ENCODE results near the gene ZNF319.

The ZNF319 gene

DNA sequence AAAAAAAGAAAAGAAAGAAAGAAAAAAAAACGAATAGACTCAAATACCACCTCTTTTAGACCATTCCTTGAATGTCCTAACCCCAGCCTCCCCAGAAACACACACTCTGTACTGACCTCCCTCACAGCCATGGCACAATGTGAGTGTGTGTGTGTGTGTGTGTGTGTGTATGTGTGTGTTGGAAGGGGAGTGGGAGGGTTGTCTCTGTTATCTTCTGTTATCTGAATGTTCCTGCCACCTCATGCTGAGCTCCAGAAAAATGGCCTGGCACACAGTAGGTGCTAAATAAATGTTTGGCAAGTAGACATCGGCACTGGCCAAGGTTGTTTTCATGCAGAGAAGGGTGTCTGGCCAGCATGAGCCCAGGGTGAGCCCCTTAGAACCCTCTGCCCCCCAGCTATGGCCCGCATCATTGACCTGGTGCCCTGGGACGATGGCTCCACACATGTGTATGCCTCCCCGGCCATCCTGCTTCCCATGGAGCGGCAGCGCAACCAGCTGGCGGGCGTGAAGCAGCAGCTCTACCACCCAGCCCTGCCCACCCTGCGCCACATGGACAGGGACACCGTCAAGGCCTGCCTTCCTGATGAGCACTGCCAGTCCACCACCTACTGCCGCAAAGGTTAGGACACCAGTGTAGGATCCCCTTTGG is 22.9 kb downstream of the ZNF319 start:
- DNase-seq (ENCODE audit: low read depth in 2 of 2): no peak

DNA sequence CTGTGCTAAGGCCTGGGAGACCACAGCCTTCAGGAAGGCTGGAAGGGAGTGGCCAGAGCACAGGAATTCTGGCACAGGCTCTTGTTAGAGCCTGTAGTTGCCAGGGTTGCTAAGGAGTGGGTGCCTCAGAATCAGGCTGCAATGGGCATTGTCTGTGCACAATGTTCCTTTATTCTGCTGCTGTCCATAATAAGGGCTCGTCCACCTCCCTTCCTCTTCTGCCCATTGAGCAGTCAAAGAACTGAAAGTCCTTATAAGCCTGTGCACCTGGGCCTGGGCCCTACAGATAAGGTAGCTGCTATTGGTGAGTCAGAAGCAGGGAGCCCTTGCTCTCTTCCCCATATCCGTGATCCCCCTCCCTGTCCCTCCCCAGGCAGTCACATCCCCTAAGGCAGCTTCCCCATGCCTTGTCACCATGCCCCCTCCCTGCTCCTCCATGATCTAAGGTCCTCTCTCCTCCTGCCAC is 24.1 kb downstream of the ZNF319 start:
- DNase-seq (ENCODE audit: low read depth in 2 of 2): no peak

DNA sequence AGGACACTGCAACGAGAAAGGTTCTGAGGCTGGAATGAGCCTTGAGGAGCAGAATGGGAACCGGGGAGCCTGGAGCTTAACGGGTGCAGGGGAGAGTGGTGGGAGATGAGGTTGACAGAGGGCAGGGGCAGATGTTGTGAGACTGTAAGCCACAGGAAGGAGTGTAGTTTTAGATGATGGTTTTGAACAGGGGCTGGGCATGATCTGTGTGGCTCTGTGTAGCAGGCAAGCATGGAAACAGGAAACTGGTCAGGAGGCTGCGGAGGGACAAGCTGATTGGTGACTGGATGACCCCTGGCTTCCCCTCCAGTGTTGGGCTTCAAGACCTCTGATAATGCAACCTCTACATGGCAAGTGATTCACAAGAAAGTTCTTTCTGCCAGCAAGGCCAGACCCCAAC is 28.2 kb downstream of the ZNF319 start:
- DNase-seq (ENCODE audit: low read depth in 2 of 2): no peak

DNA sequence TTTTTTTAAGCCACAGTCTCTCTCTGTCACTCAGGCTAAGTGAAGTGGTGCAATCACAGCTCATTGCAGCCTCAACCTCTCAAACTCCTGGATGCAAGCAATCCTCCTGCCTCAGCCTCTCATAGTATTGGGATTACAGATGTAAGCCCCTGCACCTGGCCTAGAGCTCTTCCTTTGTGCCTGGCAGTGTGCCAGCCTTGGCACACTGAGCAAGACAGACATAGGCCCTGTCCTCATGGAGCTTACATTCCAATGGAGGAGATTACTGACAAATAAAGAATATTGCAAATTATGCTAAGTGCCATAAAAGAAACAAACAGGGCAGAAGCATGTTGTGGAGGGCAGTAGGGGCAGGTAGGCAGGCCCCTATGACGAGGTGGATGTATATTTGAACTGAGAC is 28.6 kb downstream of the ZNF319 start:
- DNase-seq (ENCODE audit: low read depth in 2 of 2): no peak

DNA sequence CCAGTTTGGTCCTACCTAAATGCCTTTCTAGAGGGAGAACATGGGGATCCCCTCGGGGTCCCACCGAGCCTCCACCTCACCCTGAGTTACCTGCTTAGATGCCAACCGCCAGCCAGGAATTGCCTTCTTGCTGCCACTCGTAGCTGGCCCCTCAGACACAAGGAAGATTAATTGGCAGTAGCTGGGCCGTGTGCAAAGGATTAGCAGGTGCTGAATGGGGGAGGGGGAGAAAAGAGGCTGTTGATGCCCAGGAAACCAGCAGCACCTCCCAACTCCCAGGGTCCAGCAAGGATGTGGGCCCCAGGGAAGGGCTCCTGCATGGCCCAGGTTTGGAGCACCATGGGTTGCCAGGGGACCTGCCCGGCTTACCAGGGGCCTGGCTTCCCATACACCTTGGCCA is 29.5 kb downstream of the ZNF319 start, which contains the start of gene CNGB1:
Gene CNGB1, minus strand, starts transcription at position 159 of the 400 bp plus-strand sequence. CDS start 3,842 bp downstream, outside the sequence.
- no peak for DNase-seq (ENCODE audit: low read depth in 2 of 2)

DNA sequence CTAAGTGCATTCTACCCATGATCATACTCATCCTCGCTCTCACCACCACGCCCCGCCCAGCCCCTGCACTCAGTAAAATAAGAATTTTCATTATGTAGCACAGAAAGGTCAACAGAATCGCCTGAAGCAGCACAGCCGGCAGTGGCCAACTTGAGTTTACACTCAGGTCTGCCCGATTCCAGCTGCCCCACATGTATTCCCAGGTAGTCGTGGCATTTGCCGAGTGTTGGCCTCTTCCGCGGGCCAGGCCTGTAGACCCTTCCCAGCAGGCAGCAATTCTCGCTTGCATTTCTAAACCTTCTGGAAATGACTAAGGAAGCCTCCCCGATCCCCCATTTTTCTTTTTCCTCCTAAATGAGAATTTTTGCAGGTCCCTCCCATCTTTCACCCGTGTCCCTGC is 30.2 kb downstream of the ZNF319 start:
- DNase-seq (ENCODE audit: low read depth in 2 of 2): no peak

DNA sequence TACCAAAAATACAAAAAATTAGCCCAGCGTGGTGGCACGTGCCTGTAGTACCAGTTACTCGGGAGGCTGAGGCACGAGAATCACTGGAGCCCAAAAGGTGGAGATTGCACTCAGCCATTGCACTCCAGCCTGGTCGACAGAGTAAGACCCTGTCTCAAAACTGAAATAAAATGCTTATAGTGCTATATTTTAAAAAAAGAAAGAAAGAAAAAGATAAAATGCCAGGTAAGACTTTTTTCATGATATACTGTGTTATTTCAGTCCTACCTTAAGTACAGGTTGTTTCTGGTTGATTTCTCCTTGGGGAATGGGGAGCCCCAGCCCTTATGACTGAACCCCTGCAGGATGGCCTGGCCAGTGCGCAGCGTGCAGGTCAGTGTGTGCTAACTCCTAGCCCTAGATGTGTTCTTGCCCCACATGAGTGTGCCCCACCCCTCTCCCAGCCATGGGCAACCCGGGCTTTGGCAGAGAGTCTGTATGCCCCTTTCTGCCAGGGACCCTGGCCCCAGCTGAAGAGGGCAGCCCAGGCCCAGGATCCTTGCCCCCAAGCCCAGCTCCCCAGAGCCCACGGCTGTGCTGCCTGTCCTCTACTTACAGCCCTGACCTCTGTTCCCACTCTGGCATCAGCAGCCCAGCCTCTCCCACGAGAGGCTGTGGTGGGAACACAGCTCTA is 30.9 kb downstream of the ZNF319 start:
- no peak for DNase-seq (ENCODE audit: low read depth in 2 of 2)

DNA sequence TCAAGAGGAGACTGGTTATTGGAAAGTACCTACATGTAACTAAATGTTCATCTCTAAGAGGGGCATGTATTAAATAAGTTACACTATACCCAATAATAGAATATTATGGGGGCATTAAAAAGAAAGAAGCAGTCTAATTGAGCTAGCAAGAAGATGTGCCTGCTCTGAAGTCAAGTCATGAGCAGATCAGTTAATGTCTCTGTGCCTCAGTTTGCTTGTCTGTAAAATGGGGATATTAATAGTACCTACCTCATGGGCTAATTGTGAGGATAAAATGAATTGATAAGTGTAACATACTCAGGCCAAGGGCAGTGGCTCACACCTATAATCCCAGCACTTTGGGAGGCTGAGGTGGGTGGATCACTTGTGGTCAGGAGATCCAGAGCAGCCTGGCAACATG is 32.6 kb downstream of the ZNF319 start:
- no peak for DNase-seq (ENCODE audit: low read depth in 2 of 2)

DNA sequence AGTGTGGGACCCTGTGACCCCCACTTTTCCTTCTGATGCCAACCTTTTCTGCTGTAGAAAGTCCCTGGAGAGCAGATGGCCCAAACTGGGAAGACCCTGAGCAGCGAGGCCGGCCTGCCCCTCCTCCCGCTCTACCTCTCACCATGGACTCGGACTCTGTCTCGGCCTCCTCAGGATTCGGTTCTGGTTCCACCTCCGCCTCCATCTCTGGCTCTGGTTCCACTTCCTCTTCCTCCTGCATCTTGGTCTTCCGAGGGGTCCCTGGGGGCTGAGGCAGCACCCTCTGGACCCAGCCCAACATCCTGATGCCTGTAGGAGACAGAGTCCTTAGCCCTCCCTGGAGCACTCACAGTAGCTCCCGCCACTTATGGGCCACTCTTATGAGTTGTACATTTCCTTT is 33.5 kb downstream of the ZNF319 start:
- DNase-seq (ENCODE audit: low read depth in 2 of 2): no peak

DNA sequence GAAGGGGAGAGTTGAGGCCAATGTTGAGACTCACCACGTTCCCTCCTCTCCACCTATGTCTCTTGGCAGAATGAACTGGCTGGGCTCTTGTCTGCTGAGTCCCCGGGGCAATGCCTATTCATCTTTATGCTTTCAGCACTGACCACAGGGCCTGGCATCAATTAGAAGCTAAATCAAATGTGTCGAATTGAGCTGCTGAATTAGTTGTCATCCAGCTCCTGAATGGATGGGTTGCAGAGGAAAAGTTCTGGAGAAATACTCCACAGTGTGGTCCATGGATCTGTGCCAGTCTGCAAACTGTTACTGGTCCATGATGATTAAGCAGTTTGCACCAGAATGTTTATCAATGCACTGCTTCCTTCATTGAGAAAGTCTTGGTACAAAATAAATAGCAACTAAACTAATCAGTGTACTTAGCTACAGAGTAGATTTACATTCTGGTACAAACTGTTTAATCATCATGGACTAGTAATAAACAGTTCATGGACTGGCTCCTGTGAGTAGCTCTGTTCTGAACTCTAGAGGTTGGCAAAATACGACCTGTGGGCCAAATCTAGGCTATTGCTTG is 34.2 kb downstream of the ZNF319 start:
- no peak for DNase-seq (ENCODE audit: low read depth in 2 of 2)

DNA sequence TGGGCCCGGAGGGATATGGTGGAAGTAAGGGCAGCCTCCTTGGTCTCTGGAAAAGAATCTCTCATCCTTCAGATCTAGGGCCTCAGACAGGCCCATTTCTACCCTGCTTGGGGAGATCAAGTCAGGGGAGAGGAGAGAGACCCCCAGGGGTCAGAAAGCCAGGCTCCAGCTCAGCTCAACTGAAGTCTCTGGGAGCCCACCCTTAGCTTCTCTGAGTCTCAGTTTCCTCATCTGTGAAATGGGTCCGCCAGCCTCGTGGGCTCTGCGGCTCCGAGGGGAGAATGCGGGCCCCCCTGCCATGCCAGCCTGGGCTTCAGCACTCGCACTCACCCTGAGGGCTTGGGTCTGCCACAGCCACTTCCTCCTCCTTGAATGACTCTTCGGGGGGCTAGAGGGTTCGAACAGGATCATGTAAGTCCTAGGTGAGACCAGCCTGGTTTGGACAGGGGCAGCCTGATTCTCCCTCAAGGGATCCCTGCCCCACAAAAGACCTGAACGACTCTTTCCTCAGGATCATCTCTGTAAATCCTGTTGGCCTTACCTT is 36.2 kb downstream of the ZNF319 start:
- no peak for DNase-seq (ENCODE audit: low read depth in 2 of 2)

DNA sequence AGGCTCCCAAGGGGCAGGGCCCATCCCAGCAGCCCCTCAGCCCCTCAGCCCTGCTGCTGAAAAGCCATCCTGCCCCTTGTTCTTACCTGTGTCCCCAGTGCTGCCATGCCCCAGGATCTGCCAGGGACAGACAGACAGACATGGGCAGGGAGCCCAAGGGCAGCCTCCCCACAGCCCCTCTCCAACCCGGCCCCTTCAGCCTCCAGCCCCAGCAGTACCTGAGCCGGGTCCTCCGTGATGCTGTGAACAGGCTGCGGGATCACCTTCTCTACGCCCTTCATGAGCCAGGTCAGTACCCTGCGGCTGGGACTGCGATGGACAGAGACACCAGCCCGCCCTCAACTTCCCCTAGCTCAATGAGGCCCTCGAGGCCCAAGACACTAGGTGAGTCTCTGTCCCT is 37.7 kb downstream of the ZNF319 start:
- no peak for DNase-seq (ENCODE audit: low read depth in 2 of 2)

DNA sequence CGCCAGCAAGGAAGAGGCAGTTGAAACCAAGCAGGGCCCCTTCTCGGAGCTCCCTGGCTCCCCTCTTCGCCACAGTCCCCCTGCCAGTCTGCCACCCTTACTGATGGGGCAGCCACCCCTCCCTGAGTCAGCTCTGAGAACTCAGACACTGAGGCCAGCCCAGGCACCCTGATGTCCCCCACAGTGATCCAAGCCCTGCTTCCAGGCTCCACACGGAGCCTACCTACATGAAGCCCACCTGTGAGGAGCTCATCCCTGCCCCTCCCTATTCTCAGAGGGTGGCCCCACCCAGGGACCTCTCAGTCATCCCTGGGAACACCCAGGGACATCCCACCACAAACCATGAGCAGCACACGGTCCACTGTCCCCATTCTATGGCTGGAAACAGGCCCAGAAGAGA is 38.4 kb downstream of the ZNF319 start:
- no peak for DNase-seq (ENCODE audit: low read depth in 2 of 2)

DNA sequence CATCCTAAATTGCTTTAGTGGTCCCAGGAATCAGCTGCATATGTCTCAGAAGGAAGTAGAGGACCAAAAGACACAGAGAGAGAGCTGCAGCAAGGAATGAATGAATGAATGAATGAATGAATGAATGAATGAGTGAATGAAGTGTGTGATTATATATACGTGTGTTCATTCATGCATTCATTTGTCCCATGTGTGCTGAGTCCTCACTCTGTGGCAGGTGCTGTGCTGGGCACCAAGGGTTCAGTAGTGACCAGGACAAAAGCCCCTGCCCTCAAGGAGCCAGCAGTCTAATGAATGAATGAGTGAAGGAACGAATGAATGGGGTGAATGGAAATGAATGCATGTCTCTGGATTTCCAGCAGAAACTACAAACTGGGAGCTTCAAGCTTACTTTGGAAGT is 38.9 kb downstream of the ZNF319 start:
- DNase-seq (ENCODE audit: low read depth in 2 of 2): no peak

DNA sequence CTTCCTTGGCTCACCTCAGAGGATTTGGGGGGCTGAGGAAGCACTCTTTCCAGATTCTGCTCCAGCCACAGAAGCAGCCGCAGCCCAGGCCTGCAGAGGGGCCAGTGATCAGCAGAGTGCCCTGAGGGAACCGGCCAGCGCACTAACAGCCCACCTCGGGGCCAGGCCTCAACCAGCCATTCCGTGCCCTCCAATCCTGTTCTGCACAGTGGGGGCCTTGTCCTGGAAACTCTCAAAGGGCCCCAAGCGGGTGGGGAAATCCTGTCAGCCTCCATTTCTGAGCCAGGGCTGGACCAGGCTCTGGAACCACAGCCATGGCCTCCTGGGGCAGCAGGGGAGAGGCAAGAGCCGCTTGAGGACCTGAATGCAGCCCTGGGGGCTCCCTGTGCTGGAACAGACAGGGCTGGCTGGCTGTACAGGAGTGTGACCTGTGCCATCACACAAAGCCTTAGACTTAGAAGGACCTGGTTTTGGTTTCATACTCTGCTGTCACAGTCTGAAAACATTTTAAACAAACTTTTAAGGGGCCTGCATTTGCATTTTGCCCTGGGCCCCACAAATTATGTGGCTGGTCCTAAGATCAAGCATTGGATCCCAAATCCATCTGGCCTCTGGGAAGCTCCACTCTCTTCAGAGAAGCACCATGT is 39.5 kb downstream of the ZNF319 start:
- DNase-seq (ENCODE audit: low read depth in 2 of 2): no peak

DNA sequence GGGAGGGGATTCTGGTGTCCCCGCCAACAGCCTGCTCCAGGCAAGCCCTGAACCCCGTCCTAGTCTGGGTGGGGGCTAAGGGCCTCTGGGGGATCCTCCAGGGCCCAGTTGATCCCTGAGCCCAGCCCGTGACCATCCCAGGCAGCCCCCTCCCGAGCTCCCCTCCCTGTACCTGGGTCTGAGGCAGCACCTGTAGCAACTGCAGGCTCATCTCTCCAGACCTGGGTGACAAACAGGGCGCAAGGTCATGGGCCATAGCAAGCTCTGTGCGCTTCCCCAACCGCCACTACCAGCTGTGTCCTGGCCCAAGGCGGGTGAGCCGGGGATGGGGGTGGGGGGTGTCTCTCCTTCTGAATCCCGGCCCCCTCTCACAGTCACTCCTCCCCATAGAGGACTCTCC is 40.2 kb downstream of the ZNF319 start:
- no peak for DNase-seq (ENCODE audit: low read depth in 2 of 2)

DNA sequence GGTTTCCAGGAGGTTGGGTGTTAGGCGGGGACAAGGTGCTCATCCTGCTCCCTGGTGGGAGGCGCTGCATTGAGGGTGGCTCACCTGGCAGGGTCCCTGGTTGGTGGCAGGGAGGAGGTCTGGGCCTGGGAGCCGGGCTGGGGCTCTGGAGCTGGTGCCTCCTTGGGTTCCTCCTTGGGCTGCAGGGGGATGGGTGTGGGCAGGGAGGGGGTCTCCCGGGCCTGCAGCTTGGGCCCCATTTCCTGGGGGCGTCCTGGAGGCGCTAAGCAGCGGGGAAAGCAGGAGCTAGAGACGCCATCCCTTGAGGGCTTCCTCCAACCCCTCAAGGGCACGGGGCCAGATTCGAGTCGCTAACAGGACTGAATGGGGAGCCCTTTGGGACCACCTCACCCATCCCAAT is 40.7 kb downstream of the ZNF319 start:
- DNase-seq (ENCODE audit: low read depth in 2 of 2): no peak

DNA sequence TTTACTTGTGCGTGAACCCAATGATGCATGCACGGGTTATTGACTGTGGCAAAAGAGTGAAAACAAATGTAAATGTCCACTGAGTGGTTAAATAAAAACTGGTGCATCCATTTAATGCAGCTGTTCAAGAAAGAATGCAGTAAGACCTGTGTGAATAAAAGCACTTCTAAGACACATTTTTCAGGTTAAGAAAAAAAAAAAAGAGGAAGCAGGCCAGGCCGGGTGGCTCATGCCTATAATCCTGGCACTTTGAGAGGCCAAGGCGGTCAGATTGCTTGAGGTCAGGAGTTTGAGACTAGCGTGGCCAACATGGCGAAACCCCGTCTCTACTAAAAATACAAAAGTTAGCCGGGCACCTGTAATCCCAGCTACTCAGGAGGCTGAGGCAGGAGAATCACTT is 41.4 kb downstream of the ZNF319 start:
- no peak for DNase-seq (ENCODE audit: low read depth in 2 of 2)

DNA sequence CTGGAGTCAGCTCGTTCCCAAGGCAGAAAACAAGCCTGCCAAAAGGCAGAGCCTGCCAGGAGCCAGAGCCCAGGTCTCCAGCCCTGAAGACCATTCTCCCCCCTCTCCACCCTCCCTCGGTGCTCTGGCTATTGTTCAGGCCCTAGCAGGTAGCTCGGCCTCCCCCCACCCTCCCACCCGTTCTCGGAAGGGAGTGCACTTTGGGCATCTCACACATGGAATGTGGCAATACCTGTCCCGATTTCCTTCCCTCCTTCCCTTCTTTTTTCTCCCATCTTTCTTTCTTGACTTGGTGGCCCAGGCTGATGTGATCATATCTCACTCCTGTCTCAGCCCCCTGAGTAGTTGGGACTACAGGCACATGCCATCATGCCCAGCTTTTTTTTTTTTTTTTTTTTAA is 41.9 kb downstream of the ZNF319 start:
- no peak for DNase-seq (ENCODE audit: low read depth in 2 of 2)

DNA sequence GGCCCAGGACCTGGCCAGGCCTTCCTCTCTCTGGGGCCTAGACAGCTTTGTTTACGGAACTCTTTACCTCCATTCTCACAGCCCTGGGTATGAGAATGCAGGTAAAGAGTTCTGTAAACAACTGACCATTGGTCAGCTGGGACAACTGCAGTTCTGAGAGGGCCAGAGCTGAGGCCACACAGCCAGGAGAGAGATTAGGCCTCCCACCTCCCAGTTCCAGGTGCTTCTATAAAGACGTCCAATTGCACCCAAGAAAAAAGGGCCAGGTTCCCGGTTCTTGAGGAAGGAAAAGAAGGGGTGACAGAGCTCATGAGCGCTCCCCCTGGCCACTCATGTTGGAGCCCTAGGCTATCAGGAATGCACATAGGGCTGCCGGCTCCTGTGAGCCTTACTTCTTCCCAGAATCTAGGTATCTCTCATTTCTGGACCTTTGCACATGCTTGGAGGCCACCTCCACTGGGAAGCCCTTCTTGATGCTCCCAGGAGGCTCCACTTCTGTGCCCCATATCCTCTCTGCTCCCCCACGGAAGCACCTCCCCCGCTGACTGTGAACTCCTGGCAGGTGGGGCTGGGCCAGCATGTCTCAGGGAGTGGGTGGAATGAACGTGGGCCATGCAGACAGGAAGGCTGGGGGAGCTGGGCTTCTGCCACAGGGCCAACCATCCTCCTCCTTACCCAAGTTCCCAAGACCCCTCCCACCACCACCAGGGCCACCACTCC is 42.6 kb downstream of the ZNF319 start:
- no peak for DNase-seq (ENCODE audit: low read depth in 2 of 2)

DNA sequence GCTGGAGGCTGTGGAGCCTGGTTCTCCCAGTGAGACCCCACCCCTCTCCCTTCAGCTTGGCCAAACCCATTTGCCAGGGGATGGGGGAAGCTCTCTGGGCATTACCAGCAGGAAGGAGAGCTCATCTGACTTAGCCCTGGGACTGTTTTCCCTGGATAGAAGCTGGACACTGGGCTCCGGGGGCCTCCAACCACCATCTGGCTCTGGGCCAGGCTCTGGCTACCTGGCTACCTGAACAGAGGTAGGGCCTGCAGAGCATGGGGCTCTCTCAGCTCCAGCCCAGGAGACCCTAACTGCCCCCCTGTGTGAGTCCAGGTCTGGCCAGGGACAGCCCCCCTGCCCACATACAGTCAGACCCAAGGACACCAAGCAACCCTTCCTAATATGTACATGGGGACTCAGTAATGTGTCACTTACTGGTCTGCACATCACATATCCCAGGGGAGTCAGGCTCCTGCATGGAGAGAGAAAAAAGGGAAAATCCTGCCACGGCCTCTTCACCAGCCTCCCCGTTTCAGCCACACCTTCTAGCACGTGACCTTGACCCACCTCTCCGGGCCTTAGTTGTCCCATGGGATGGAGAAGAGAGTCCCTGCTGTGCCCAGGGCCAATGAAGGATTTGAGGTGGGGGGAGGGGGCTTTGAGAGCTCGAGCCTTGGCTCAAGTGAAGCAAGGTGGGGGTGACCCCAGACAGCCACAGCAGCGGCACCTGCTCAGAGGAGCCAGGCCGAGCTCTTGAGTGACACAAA is 43.4 kb downstream of the ZNF319 start:
- no peak for DNase-seq (ENCODE audit: low read depth in 2 of 2)

Measured in stimulated activated CD8-positive, alpha-beta memory T cell treated with anti-CD3 and anti-CD28 coated beads, Interleukin-2, amount 100 ng/mL, for 48 hours (primary cell).